Keratinocyte (primary cell): ENCODE results near the gene ERF.

Source experiments
- EZH2 ChIP-seq: IDR thresholded peaks from one replicate; pipeline ENCODE4 v1.6.1; 2012; ENCODE audit warnings: inconsistent platforms, mild to moderate bottlenecking, low read length, moderate library complexity
- TF ChIP-seq, protein P1 (sequence below), 3 experiments: IDR thresholded peaks in 1 of 3; conservative IDR thresholded peaks in 1 of 3; optimal IDR thresholded peaks in 1 of 3; 2 replicates in 2 of 3; 3 replicates in 1 of 3; pipeline versions ENCODE3 to v1.5.1; 2011; ENCODE audit warnings: low read length in 3 of 3, mild to moderate bottlenecking in 3 of 3, moderate library complexity in 2 of 3, control low read depth in 1 of 3, inconsistent platforms in 1 of 3; ENCODE audit not compliant: insufficient read depth in 2 of 3; ENCODE audit errors: extremely low read depth in 1 of 3

DNA sequence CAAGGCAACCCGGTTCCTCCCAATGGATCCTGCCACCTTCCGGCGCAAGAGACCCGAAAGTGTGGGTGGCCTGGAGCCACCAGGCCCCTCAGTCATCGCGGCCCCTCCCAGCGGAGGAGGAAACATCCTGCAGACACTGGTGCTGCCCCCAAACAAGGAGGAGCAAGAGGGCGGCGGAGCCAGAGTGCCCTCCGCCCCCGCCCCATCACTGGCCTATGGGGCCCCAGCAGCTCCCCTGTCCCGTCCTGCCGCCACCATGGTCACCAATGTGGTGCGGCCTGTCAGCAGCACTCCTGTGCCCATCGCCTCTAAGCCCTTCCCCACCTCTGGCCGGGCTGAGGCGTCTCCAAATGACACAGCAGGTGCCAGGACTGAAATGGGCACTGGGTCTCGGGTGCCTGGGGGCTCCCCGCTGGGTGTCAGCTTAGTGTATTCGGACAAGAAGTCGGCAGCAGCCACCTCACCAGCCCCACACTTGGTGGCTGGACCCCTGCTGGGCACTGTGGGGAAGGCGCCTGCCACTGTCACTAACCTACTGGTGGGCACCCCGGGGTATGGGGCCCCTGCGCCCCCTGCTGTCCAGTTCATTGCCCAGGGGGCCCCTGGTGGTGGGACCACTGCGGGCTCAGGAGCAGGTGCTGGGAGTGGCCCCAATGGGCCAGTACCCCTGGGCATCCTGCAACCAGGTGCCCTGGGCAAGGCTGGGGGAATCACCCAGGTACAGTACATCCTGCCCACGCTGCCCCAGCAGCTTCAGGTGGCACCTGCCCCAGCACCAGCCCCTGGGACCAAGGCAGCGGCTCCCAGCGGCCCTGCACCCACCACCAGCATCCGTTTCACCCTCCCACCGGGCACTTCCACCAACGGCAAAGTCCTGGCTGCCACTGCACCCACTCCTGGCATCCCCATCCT lies 35.9 kb upstream of the ERF start:
- TF ChIP-seq, protein P1, sequence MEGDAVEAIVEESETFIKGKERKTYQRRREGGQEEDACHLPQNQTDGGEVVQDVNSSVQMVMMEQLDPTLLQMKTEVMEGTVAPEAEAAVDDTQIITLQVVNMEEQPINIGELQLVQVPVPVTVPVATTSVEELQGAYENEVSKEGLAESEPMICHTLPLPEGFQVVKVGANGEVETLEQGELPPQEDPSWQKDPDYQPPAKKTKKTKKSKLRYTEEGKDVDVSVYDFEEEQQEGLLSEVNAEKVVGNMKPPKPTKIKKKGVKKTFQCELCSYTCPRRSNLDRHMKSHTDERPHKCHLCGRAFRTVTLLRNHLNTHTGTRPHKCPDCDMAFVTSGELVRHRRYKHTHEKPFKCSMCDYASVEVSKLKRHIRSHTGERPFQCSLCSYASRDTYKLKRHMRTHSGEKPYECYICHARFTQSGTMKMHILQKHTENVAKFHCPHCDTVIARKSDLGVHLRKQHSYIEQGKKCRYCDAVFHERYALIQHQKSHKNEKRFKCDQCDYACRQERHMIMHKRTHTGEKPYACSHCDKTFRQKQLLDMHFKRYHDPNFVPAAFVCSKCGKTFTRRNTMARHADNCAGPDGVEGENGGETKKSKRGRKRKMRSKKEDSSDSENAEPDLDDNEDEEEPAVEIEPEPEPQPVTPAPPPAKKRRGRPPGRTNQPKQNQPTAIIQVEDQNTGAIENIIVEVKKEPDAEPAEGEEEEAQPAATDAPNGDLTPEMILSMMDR (optimal IDR thresholded peaks at IDR 0.05 in 1 of 3, IDR thresholded peaks at IDR 0.05 in 1 of 3, conservative IDR thresholded peaks at IDR 0.05 in 1 of 3; ENCODE audit: extremely low read depth in 1 of 3, insufficient read depth in 2 of 3, low read length in 3 of 3): peak; percentile 45 to 54 (median 51)
- no peak for TF ChIP-seq EZH2
